ENCODE data around the gene POLR3GL. TPM values are rescaled to one million over a fixed set of nuclear protein-coding genes. Genes with fewer than 3 reads are reported as not detected.

Gene POLR3GL
- total RNA-seq, 1 donor from 2014 or later, result 16.1 TPM

DNA sequence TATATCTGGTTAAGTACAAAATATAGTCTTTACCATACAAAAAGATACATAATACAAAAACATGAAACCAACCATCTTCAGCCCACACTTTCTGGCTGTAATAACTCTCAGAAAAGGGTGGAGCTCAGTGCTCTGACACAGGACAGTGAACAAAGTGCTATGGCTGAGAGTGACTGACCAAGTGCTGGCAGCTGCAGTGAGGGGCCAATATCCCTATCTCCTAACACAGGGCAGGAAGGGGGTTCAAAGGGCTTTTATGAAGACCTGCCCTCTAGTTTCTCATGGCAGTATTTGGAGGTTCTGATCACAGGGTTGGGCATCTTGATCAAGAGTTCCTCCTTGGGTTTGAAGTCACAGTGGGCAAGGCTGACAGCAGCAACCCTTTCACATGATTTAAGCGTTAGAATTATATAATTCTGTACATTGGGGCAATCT, 28.0 kb downstream of the POLR3GL start:
- TF ChIP-seq, protein P1, sequence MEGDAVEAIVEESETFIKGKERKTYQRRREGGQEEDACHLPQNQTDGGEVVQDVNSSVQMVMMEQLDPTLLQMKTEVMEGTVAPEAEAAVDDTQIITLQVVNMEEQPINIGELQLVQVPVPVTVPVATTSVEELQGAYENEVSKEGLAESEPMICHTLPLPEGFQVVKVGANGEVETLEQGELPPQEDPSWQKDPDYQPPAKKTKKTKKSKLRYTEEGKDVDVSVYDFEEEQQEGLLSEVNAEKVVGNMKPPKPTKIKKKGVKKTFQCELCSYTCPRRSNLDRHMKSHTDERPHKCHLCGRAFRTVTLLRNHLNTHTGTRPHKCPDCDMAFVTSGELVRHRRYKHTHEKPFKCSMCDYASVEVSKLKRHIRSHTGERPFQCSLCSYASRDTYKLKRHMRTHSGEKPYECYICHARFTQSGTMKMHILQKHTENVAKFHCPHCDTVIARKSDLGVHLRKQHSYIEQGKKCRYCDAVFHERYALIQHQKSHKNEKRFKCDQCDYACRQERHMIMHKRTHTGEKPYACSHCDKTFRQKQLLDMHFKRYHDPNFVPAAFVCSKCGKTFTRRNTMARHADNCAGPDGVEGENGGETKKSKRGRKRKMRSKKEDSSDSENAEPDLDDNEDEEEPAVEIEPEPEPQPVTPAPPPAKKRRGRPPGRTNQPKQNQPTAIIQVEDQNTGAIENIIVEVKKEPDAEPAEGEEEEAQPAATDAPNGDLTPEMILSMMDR (conservative IDR thresholded peaks at IDR 0.05; ENCODE audit: low read depth, low read length), result no peak
- peak overlapping the region; percentile 81 for H3K4me3 ChIP-seq (ENCODE audit: low read depth, low read length)
- DNase-seq (ENCODE audit: low read depth), result no peak

DNA sequence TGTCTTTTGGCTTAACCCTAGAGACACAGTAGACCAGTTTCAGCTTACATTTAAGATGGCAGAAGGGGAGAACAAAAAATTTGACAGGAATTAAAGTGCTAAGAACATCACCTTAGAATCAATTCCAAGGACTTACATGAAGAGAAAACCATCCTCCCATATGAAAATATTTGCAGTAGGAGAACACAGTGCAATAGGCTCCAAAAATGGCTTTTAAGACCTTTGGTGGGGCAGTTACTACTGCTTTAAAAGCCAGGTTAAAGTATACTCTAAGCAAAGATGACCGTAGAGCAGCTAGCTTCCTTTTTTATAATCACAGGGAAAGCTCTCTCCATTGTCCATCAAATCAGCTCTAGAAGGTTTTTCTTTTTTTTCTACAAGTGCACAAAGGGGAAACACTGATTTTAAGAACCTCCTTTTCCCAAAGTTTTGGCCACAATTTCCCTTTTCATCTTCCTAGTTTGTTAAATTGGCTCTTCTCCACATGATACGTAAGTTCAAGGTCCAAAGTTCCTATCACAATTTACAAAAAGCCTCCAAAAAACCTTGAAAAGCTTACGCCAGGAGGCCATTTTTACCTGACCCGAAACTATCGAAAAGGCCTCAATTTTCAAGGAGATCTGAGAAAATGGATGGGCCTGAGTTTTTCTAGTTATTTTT, 28.6 kb downstream of the POLR3GL start:
- TF ChIP-seq, protein P1 (conservative IDR thresholded peaks at IDR 0.05; ENCODE audit: low read depth, low read length), result no peak
- H3K4me3 ChIP-seq (ENCODE audit: low read depth, low read length), result peak overlapping the region; percentile 81
- no peak for DNase-seq (ENCODE audit: low read depth)

DNA sequence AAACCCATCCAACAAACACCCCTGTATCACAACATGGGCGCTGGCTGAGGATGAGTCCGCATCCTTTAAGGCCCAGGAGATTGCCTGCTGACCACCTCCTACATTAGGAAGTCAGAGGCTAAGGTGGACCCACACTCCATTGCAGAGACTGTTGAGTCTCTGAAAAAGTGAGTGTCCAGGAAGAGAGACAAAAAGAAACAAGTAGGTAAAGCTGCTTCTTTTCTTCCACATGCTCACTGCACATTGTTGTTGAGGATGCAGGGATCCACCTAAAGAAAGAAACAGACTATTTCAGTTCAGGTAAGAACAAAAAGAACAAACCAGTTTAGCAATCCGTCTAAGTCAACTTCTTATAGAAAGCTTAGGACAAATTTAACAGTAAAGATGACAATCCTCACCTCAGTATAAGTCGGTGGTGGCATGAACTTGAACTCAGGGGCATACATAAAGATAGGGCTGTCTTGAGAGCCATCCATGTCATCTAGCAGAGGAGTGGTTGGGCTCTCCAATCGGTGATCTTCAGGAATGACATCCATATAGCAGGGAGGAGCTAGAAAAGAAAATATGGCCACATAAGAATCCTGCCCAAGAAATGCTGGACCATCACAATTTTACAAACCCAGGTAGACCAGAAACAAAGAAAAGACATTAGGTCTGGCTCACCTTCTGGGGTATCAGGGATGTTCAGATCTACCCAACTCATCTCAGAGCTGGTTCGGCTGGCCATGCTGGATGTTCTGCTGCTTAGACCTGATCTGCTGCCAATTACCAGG, 29.3 kb downstream of the POLR3GL start:
- DNase-seq (ENCODE audit: low read depth), result no peak
- TF ChIP-seq, protein P1 (conservative IDR thresholded peaks at IDR 0.05; ENCODE audit: low read depth, low read length), result no peak
- H3K4me3 ChIP-seq (ENCODE audit: low read depth, low read length), result peak overlapping the region; percentile 81

DNA sequence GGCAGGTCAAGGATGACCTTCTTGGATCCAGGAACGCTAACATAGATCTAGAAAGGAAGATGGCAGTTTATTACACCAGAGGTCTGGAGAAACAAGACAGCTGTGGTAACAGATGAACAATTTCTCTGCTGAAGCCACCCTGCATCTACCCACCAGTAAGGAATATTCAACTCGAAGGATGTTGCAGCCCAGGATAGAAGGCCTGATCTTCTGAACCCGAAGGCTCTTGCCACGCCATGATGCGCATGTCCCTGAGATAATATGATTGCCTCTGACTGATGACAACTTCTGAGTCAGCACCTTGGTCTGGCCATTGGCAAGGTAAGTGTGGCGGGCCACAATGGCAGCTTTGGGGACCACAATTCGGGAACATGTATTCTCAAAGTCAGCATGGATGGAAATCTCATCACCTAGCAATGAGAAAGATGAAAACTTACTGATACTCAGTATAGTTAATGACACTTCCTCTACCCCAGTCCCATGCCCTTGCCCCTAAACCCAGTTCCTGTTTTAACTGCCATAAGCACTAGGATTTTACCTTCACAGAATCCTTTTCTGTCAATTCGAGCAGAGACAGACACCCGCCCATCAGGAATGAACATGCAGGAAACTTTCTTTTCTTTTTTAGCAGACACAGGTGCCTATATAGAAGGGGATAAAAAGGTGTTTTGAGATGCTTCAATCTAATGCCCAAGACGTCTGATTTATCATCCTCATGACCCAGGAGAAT, 30.1 kb downstream of the POLR3GL start:
- no peak for DNase-seq (ENCODE audit: low read depth)
- peak overlapping the region; percentile 81 for H3K4me3 ChIP-seq (ENCODE audit: low read depth, low read length)
- TF ChIP-seq, protein P1 (conservative IDR thresholded peaks at IDR 0.05; ENCODE audit: low read depth, low read length), result no peak

DNA sequence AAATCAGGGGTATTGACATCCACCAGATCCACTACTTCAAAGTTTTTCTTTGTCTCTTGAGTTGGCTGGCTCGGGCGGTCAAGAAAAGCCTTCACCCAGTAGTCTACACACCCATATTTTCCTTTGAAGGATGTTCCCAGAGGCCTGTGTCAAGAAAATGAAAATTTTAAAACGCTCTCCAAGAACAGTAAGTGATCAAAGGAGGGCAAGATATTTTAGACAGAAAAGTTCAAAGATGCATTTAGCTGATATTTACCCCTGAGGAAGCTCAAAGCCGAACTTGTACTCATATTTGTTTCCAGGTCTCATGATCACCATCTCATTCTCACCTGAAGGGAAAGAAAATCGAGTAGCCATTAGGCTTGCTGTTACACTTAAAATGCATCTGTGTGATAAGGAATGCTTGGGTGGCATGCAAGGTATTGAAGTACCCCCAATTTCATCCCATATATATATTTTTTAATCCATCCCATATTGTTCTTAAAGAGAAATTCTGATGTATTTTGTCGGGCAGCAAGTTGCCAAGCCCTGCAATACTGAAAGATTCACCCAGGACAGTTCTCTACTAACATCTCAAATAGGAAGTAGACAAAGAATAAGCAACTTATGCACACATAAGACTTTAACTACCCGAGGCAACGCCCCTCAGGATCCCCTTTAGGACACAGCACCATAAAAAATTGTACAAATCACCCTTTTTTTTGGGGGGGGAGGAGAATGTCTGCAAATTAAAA, 30.8 kb downstream of the POLR3GL start:
- peak overlapping the region; percentile 81 for H3K4me3 ChIP-seq (ENCODE audit: low read depth, low read length)
- no peak for DNase-seq (ENCODE audit: low read depth)
- TF ChIP-seq, protein P1 (conservative IDR thresholded peaks at IDR 0.05; ENCODE audit: low read depth, low read length), result no peak

DNA sequence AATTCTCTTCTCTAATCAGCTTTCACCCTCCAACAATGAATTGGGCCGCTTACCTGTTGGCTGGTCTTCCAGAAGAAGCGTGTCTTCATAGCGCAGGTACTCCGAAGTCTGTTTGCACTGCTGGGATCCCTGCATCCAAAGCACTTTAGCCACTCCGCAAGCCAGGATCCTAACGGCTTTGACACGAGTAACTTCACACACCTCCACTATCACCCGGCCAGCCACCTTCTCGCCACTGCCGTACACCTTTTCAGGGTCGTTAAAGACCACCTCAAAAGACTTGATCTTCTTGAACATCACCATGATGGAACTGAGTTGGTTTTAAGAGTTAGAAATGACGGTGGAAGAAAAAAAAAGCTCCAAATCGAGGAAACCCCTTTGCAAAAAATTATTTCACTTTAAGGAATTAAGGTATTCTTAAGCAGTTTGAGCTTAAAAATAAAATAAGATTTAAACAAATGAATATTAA, 31.5 kb downstream of the POLR3GL start:
- DNase-seq (ENCODE audit: low read depth), result no peak
- TF ChIP-seq, protein P1 (conservative IDR thresholded peaks at IDR 0.05; ENCODE audit: low read depth, low read length), result no peak
- peak overlapping the region; percentile 81 for H3K4me3 ChIP-seq (ENCODE audit: low read depth, low read length)

All from epithelial cell of proximal tubule (primary cell).